ENCODE results near the gene SEC11C.

- TF ChIP-seq CTCF (IDR thresholded peaks at IDR 0.05; ENCODE audit: low read depth, low read length) (no peak), POLR2A (IDR thresholded peaks at IDR 0.05; ENCODE audit: extremely low read depth, insufficient read length) (no peak), MAX (IDR thresholded peaks at IDR 0.05; ENCODE audit: low read depth, low read length) (no peak), MYC (IDR thresholded peaks at IDR 0.05; ENCODE audit: low read depth, low read length) (no peak)
Observed at GRCh38 chr18:59197636-59198035, 58.0 kb downstream of the SEC11C start.

All from NB4 (cell line).